HG03025 (cell line): ENCODE measurements around the gene TP53INP2.
"Not testable (repeated sequence)": the region's sequence is repeated elsewhere in the genome, so short reads cannot be mapped to it uniquely, and the experiment has no call there.

Source experiments
- ATAC-seq: cut with Tn5 transposase; IDR thresholded peaks from one replicate; pipeline ENCODE4 v1.9.1; 2021; ENCODE audit warnings: mild to moderate bottlenecking, moderate library complexity; ENCODE audit not compliant: unreplicated experiment, low FRiP score

The TP53INP2 gene

GRCh38 chr20:34719242-34720017 is 15.3 kb downstream of the TP53INP2 start:
- ATAC-seq, result peak; percentile 70

GRCh38 chr20:34720266-34720665 is 16.1 kb downstream of the TP53INP2 start:
- ATAC-seq, result no peak

GRCh38 chr20:34722560-34722959 is 18.4 kb downstream of the TP53INP2 start:
- not testable (repeated sequence) for ATAC-seq

- ATAC-seq, result no peak
Measured at GRCh38 chr20:34724172-34724571, 20.0 kb downstream of the TP53INP2 start.

GRCh38 chr20:34729416-34729815 is 25.3 kb downstream of the TP53INP2 start:
- ATAC-seq, result no peak

GRCh38 chr20:34732523-34732922 is 28.4 kb downstream of the TP53INP2 start:
- no peak for ATAC-seq

GRCh38 chr20:34736106-34736735 is 32.1 kb downstream of the TP53INP2 start:
- ATAC-seq, result no peak

- ATAC-seq, result no peak
Measured at GRCh38 chr20:34743039-34743438, 38.9 kb downstream of the TP53INP2 start.

GRCh38 chr20:34744340-34744739 is 40.2 kb downstream of the TP53INP2 start:
- ATAC-seq, result no peak

GRCh38 chr20:34744847-34745246 is 40.7 kb downstream of the TP53INP2 start:
- no peak for ATAC-seq

GRCh38 chr20:34746674-34747073 is 42.5 kb downstream of the TP53INP2 start:
- ATAC-seq, result no peak

- ATAC-seq, result no peak
Measured at GRCh38 chr20:34747479-34747878, 43.3 kb downstream of the TP53INP2 start.

- ATAC-seq, result no peak
Measured at GRCh38 chr20:34748709-34749108, 44.6 kb downstream of the TP53INP2 start.

- no peak for ATAC-seq
Measured at GRCh38 chr20:34750484-34750883, 46.3 kb downstream of the TP53INP2 start.

- ATAC-seq, result no peak
Measured at GRCh38 chr20:34751453-34751852, 47.3 kb downstream of the TP53INP2 start.

- ATAC-seq, result no peak
Measured at GRCh38 chr20:34753706-34754461, 49.7 kb downstream of the TP53INP2 start.

- no peak for ATAC-seq
Measured at GRCh38 chr20:34754611-34755010, 50.5 kb downstream of the TP53INP2 start.

- no peak for ATAC-seq
Measured at GRCh38 chr20:34755367-34755766, 51.2 kb downstream of the TP53INP2 start.

GRCh38 chr20:34762031-34762555 is 57.9 kb downstream of the TP53INP2 start:
- ATAC-seq, result no peak
